Tibial nerve (tissue), 4 donors: Measurements from ENCODE around the gene DAPP1.

Source experiments
- CTCF ChIP-seq, 5 experiments: fragments of 200-600 bp in 3 of 5; fragments of 450-650 bp in 2 of 5; sonication (generic) in 3 of 5; IDR thresholded peaks; one replicate each; pipeline ENCODE4 v1.5.1; 2016 to 2019; ENCODE audit warnings: antibody characterized with exemption in 5 of 5, mild to moderate bottlenecking in 3 of 5, moderate library complexity in 2 of 5
- EP300 ChIP-seq, 2 donors: sonication (generic); formaldehyde crosslinking; IDR thresholded peaks; one replicate each; pipeline ENCODE4 v1.6.1; 2017; ENCODE audit warnings: antibody characterized with exemption in 2 of 2, mild to moderate bottlenecking in 1 of 2
- POLR2A ChIP-seq, 2 donors: fragments of 450-650 bp; IDR thresholded peaks; one replicate each; pipeline ENCODE4 v1.6.1; 2017; ENCODE audit warnings: antibody characterized with exemption in 2 of 2, mild to moderate bottlenecking in 2 of 2, moderate library complexity in 2 of 2

- TF ChIP-seq CTCF (IDR thresholded peaks at IDR 0.05) (no peak), POLR2A (IDR thresholded peaks at IDR 0.05) (no peak), EP300 (IDR thresholded peaks at IDR 0.05) (no peak)
Measured at GRCh38 chr4:99803566-99804101, 13.0 kb upstream of the DAPP1 start.
